Skeletal muscle satellite cell (primary cell): ENCODE results near the gene PRDM2.

Experiments used
- H3K27me3 ChIP-seq: 2 replicates; pipeline ENCODE4 v1.7.0; 2013; ENCODE audit warnings: low read length; ENCODE audit not compliant: control insufficient read depth, insufficient read depth
- H3K36me3 ChIP-seq: 2 replicates; pipeline ENCODE4 v1.7.0; 2013; ENCODE audit warnings: mild to moderate bottlenecking, control low read depth, low read length; ENCODE audit not compliant: insufficient read depth
- H3K4me1 ChIP-seq: 2 replicates; pipeline ENCODE4 v1.7.0; 2013; ENCODE audit warnings: low read length; ENCODE audit not compliant: control insufficient read depth, insufficient read depth
- H3K4me2 ChIP-seq: 2 replicates; pipeline ENCODE4 v1.7.0; 2013; ENCODE audit warnings: mild to moderate bottlenecking, low read length
- H3K4me3 ChIP-seq: 2 replicates; pipeline ENCODE4 v1.7.0; 2013; ENCODE audit warnings: low read length
- H3K9ac ChIP-seq: 2 replicates; pipeline ENCODE4 v1.7.0; 2013; ENCODE audit warnings: mild to moderate bottlenecking, low read depth, low read length, moderate library complexity
- H3K9me3 ChIP-seq: replicated peaks from 2 replicates; pipeline ENCODE4 v1.7.0; 2013; ENCODE audit warnings: mild to moderate bottlenecking, control low read depth, low read length

PRDM2 gene

DNA sequence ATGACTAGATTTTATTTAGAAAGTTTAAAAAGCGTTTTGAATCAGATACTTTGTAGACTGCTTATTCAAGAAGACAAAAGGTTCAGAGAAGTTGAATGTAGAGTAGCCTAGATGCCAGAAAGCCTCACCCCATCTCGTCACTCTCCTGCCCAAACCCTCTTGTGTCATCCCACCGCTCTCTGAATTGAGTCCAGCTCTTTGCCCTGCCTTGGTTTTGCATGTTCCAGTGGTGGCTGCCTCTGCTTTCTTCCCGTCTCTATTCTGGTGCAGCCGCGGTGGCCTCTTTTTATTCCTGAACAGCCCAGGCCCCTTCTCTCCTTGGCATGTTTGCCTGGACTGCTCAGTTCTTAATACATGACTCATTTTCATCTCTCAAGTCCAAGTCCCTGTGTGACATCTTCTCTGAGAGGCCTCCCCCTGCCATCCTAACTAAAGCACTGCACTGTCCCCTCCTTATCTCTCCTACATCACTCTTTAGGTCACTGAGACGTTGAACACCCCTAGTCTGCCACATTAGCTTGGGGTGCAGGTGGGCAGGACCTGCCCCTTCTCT is 22.9 kb downstream of the PRDM2 start:
- Histone ChIP-seq H3K9ac (no peak overlapping the region), H3K4me2 (no peak overlapping the region), H3K9me3 (no peaks in the 10 kb centered on the region), H3K4me3 (no peak overlapping the region), H3K4me1 (no peaks in the 10 kb centered on the region), H3K36me3 (no peaks in the 10 kb centered on the region), H3K27me3 (no peaks in the 10 kb centered on the region)

GRCh38 chr1:13723810-13724209 is 23.8 kb downstream of the PRDM2 start:
- Histone ChIP-seq H3K9me3 (no peaks in the 10 kb centered on the region), H3K9ac (no peak overlapping the region), H3K27me3 (no peaks in the 10 kb centered on the region), H3K4me2 (no peak overlapping the region), H3K36me3 (no peaks in the 10 kb centered on the region), H3K4me1 (no peaks in the 10 kb centered on the region), H3K4me3 (no peak overlapping the region)

- Histone ChIP-seq H3K9ac (no peak overlapping the region), H3K36me3 (no peaks in the 10 kb centered on the region), H3K27me3 (no peaks in the 10 kb centered on the region), H3K4me3 (no peak overlapping the region), H3K9me3 (no peaks in the 10 kb centered on the region), H3K4me2 (no peak overlapping the region), H3K4me1 (peaks cover 4% of the 10 kb centered on the region)
Observed at GRCh38 chr1:13725714-13726175, 25.8 kb downstream of the PRDM2 start.

GRCh38 chr1:13728091-13728715 is 28.2 kb downstream of the PRDM2 start:
- no peak overlapping the region for H3K4me3 ChIP-seq
- H3K4me2 ChIP-seq = no peak overlapping the region
- no peak overlapping the region for H3K9ac ChIP-seq
- H3K36me3 ChIP-seq = no peaks in the 10 kb centered on the region
- H3K4me1 ChIP-seq = peaks cover 9% of the 10 kb centered on the region
- no peaks in the 10 kb centered on the region for H3K27me3 ChIP-seq
- no peaks in the 10 kb centered on the region for H3K9me3 ChIP-seq

DNA sequence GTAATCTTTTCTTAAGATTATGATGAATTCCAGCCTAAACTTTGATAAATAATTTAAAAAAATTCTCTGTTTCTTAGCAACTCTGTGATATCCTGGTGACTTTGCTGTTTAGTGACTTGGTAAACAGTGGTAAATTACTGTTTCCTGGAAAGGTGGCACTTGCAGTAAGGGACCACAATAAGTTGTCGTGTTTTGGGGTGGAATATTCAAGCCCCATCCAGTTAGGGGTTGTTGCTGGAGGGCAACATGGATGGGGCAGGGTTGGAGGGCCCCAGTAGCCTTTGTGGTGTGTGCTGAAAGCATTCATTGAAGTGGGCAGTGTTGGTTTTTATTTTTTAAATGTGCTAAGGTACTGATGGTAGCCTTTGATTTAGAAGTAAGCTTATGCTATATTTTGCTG is 30.3 kb downstream of the PRDM2 start:
- Histone ChIP-seq H3K9ac (no peak overlapping the region), H3K4me1 (peaks cover 9% of the 10 kb centered on the region), H3K27me3 (no peaks in the 10 kb centered on the region), H3K4me3 (no peak overlapping the region), H3K9me3 (no peaks in the 10 kb centered on the region), H3K36me3 (no peaks in the 10 kb centered on the region), H3K4me2 (peak overlapping the region; percentile 56)

- Histone ChIP-seq H3K36me3 (no peaks in the 10 kb centered on the region), H3K4me3 (peak overlapping the region; percentile 9), H3K9me3 (no peaks in the 10 kb centered on the region), H3K4me1 (peaks cover 9% of the 10 kb centered on the region), H3K27me3 (no peaks in the 10 kb centered on the region), H3K4me2 (peak overlapping the region; percentile 56), H3K9ac (no peak overlapping the region)
Observed at GRCh38 chr1:13730751-13731482, 30.9 kb downstream of the PRDM2 start.

DNA sequence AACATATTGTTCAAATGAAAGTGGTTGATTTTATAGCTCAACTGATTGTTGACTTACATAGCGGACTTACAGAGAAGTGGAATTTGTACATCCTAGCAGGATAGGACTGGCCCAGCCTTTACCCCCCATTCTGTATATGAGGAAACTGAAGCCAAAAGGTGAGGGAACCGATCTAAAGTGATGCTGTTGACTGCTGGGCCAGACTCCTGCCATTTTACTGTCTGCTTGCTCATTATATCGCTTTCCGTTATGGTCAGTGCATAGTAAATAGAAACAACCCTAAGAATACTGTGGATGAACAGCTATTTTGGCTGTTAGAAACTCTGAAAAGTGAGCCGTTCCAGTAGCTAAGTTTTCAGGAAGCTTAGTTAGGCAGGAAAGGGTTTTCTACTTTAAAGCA is 31.9 kb downstream of the PRDM2 start:
- H3K4me2 ChIP-seq = no peak overlapping the region
- no peaks in the 10 kb centered on the region for H3K27me3 ChIP-seq
- no peaks in the 10 kb centered on the region for H3K9me3 ChIP-seq
- H3K4me1 ChIP-seq = peaks cover 9% of the 10 kb centered on the region
- H3K36me3 ChIP-seq = no peaks in the 10 kb centered on the region
- H3K4me3 ChIP-seq = no peak overlapping the region
- H3K9ac ChIP-seq = no peak overlapping the region

DNA sequence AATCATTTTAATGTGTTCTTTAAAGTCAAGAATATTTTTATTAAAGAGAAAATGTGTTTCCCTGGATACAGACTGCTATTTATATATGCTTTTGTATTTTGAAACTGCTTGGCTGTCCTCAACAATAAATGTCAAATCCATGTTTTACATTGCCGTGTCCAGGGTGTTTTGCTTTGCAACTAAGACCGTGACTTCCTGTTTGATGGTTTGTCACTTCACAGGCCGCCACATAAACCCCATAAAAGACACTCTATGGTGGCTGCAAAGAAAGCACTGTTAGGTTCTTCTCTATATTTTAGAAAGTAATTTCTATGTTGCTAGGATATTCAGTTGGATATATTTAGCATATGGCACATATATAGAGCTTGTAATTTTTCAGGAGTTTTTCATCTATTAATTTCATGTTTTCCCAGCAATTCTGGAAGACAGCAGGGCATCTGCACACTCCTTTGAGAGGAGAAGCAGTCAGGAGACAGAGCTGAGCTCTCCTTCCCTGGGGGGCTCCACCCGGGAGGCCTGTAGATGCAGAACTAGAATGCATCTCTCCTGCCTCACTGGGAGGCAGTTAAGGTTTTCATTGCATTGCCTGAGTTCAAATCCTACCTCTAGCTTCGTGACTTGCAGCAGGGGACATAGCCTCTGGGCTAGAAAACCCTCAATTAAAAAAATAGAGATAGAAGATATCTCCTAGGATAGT is 33.1 kb downstream of the PRDM2 start:
- Histone ChIP-seq H3K36me3 (no peaks in the 10 kb centered on the region), H3K4me2 (no peak overlapping the region), H3K4me1 (peaks cover 9% of the 10 kb centered on the region), H3K9me3 (no peaks in the 10 kb centered on the region), H3K4me3 (no peak overlapping the region), H3K9ac (no peak overlapping the region), H3K27me3 (no peaks in the 10 kb centered on the region)

DNA sequence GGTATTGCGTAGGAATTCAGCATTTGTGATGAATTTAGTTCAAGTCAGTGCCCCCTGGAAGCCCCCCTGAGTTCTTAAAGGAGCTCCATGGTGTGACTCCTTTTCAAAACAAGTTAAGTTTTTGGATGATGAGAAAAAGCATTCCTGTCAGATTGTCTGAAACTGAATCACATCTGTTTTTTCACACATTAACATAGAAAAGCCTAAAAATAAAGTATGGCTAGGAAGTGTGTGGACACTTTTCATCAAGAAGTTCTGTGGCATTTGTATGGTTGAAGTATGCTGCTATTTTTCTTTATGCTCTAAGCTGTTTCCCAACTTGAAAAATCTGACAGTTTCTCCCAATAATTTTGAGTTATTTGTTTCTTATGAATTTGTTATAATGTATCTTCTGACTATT is 33.7 kb downstream of the PRDM2 start:
- no peak overlapping the region for H3K9ac ChIP-seq
- H3K36me3 ChIP-seq = no peaks in the 10 kb centered on the region
- no peak overlapping the region for H3K4me3 ChIP-seq
- H3K4me2 ChIP-seq = no peak overlapping the region
- H3K4me1 ChIP-seq = peaks cover 9% of the 10 kb centered on the region
- H3K9me3 ChIP-seq = no peaks in the 10 kb centered on the region
- no peaks in the 10 kb centered on the region for H3K27me3 ChIP-seq

- Histone ChIP-seq H3K9ac (no peak overlapping the region), H3K9me3 (no peaks in the 10 kb centered on the region), H3K36me3 (no peaks in the 10 kb centered on the region), H3K4me1 (peaks cover 9% of the 10 kb centered on the region), H3K27me3 (no peaks in the 10 kb centered on the region), H3K4me2 (no peak overlapping the region), H3K4me3 (no peak overlapping the region)
Observed at GRCh38 chr1:13735168-13735930, 35.4 kb downstream of the PRDM2 start.

- no peak overlapping the region for H3K9ac ChIP-seq
- no peak overlapping the region for H3K4me2 ChIP-seq
- H3K36me3 ChIP-seq = no peaks in the 10 kb centered on the region
- no peak overlapping the region for H3K4me3 ChIP-seq
- no peaks in the 10 kb centered on the region for H3K27me3 ChIP-seq
- no peaks in the 10 kb centered on the region for H3K9me3 ChIP-seq
- H3K4me1 ChIP-seq = no peaks in the 10 kb centered on the region
Observed at GRCh38 chr1:13737398-13737797, 37.4 kb downstream of the PRDM2 start.
